Measurements from ENCODE around the gene LIN9. TPM values are rescaled to one million over a fixed set of nuclear protein-coding genes. Genes with fewer than 3 reads are reported as not detected.
A peak's percentile ranks its signal among the peaks of the same experiment; 100 is the strongest.
"Not testable (repeated sequence)": the region's sequence is repeated elsewhere in the genome, so short reads cannot be mapped to it uniquely, and the experiment has no call there.

The LIN9 gene, protein sequence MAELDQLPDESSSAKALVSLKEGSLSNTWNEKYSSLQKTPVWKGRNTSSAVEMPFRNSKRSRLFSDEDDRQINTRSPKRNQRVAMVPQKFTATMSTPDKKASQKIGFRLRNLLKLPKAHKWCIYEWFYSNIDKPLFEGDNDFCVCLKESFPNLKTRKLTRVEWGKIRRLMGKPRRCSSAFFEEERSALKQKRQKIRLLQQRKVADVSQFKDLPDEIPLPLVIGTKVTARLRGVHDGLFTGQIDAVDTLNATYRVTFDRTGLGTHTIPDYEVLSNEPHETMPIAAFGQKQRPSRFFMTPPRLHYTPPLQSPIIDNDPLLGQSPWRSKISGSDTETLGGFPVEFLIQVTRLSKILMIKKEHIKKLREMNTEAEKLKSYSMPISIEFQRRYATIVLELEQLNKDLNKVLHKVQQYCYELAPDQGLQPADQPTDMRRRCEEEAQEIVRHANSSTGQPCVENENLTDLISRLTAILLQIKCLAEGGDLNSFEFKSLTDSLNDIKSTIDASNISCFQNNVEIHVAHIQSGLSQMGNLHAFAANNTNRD
- total RNA-seq (2014; rRNA removed): 12.3 and 12.7 TPM in 2 replicates
- polyA plus RNA-seq (2012): 1.7 TPM

DNA sequence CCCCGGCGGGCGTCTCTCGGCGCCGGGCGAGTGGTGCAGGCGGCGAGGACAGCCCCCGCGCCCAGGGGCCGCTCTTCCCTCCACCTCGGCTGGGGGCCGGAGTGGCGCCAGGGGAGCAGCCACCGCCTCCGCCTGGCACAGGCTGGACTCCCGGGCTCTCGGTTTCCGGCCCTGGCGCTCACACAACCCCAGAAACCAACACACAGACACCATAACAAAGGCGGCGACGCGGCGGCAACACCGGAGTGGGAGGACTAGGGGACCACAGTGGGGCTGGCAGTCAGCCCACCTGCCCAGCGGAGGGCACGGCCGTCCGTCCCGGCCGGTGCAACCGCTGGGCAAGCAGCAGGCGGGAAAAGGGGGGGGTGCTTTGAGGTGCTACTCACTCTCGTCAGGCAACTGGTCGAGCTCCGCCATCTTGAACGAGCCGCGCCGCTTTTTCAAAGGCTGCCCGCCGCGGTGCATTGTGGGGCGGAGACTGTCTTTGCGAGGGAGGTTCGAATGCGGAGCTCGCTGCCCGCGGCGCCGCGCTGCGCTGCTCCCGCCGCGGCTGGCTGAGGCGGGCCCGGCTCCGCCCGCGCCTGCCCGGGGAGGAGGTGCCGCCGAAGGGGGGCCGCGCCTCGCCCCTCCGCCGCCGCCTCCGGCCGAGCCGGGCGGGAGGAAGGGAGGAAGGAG, at the start of gene LIN9:
LIN9 (minus strand) TSS at position 442 of the 675 bp plus-strand sequence; CDS start at position 417, 25 bp downstream.
- peak; percentile 87 for DNase-seq (ENCODE audit: low read depth)

DNA sequence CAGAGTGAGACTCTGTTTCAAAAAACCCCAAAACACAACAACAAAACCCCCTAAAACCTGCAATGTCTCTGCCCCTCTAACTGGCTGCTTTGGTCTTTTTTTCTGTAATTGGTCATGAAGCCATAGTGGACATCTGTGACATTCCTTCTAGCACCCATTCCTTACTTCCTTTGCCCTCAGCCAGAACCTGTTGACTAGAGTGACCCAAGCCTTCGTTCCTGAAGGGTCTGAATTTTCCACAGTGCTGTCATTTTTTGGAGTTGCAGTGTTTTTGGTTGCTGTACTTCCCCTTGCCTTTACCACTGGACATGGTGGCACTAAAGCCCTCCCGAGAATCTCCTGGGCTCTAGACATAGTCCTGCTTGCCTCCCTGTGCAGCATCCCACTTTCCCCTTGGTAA, 48.5 kb upstream of the LIN9 start:
- no peak for DNase-seq (ENCODE audit: low read depth)

DNA sequence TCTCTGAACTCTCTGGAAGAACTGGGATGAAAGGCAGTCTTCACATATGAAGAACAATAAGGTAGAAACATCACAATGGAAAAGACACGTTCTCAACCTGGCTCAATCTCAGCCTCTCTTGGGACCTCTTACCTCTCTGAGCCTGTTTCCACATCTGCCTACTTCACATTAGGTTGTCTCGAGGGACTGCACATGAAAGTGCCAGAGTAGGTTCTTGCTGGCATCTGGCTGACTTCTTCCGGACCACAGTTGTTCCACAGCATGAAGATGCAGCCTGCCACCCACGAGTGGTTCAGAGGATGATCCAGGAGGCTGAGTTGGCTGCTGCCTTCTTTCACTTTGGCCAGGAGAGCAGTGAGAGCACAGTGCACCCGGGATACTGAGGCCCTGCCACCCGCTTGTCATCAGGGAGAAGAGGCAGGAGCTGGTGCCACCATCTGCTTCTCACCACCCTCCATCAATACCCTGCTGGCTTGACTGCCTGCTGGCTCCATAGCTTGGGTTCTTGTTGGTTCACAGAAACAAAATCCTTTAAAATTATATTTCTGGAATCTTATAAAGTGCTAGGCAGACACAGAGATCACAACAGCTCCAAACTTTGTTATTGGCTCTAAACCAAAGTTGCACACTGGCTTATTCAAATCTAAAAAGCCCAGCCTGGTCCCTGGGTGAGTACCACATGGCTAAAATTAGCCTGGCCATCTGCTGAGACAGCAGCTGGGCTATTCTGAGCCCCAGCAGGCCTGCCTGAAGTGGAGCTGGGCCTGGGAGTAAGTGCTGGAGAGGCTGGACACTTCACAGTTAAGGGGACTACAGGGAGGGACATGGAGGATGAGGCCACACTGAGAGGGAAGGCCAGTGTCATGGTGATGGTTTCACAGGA, 46.9 kb upstream of the LIN9 start:
- peak; percentile 56 for DNase-seq (ENCODE audit: low read depth)

DNA sequence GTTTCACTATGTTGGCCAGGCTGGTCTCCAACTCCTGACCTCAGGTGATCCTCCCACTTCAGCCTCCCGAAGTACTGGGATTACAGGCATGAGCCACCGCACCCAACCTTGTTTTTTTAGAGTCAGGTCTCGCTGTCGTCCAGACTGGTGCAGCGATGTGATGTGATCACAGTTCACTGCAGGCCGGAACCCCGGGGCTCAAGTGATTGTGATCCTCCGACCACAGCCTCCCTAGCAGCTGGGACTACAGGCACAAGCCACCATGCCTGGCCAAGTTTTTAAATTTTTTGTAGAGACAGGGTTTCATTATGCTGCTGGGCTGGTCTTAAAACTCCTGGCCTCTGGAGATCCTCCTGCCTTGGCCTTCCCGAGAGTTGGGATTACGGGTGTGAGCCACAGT, 46.1 kb upstream of the LIN9 start:
- no peak for DNase-seq (ENCODE audit: low read depth)

DNA sequence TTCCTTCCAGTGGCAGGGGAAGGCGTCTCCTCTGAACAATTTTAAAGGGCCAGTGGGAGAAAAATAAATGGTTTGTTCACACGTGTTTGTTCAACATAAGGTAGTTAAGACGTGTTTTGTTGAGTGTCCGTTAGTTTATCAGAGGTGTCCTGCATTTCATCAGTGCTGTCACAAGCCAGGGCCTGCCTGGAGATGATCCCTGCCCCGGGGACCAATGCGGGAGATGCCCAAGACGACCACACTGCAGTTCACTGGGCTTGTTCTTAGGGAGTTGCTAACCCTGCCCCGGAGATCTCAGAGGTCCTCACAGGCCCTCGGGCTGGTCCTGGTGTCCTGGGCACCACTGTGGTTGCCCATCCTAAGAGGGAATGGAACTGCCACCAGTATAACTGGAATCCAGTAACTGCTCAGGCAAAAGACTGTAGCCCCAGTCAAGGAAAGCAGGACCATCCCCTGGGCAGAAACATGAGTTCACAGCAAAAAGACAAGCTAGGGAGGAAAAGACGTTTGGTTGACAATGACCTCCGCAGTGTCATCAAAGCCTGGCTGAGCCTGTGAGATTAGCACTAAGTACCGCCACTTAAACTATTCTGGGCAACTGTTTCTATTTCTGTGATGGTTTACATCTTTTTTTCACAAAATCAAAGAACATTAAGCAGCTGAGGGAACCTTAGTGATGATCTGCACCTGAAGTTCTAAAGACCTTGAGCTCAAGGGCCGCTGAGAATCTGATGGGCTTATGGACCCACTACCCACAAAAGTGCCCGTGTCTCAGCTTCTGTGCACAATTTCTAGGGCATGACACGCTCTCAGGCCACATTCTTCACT, 44.9 kb upstream of the LIN9 start:
- no peak for DNase-seq (ENCODE audit: low read depth)

DNA sequence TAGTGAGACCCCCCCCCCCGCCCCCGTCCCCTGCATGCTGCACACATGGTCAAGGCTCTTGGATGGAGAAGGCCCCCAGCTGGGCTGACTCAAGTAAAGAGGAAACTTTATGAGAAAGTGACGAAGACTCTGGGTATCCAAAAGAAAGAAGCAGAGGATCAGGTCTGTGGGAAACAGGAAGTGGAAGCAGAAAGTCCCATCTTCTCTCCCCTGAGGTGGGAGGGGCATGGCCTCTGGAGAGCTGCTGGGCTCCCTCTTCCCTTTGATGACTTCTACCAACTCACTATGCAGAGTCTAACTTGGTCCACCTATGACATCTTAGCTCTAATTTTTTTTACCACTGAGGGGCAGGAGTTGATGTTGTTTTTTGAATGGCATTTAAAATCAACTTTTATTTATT, 42.7 kb upstream of the LIN9 start:
- no peak for DNase-seq (ENCODE audit: low read depth)

DNA sequence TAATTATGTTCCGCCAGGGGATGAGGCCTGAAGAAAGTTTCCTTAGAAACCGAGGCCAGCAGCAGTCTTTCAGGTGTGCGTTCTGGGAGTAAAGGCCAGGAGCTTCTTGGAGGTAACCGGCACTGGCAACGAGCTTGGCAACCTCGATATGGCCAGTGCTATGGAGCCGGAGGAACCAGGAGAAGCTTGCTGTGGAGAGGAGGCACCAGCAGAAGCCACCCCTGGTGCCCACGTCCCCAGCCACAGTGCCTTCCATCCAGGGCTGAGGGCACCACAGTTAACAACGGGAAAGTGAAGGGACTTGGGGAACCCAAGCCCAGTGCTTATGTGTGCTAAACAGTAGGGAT, 41.5 kb upstream of the LIN9 start:
- no peak for DNase-seq (ENCODE audit: low read depth)

DNA sequence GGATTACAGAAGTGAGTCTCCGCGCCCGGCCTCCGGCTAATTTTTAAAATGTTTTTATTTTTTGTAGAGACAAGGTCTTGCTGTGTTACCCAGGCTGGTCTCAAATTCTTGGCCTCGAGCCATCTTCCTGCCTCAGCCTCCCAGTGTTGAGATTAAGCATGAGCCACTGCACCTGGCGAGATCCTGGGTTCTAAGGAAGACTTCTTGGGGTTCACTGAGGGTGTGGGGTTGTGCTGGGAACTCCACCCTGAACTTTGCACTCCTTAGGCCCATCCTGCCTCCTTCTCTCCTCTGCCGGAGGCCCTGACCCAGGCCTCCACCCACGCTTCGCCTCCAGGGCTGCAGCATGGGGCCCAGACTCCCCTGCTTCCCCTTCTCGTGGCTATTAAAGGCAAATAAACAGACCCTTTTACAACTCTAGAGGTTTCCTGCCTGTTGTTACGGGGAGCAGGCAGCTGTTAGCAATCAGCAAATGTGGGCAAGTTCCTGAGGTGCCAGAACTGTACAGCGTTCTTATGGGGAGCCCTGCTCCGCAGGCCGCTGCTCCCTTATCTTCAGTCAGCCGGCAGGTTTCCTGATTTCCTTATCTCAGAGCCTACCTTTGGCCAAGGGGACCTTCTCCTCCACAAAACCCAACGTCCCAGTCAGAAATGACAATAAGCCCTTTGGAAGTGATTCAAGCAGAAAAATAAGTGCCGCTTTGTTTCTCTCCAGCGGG, 41.0 kb upstream of the LIN9 start:
- no peak for DNase-seq (ENCODE audit: low read depth)

DNA sequence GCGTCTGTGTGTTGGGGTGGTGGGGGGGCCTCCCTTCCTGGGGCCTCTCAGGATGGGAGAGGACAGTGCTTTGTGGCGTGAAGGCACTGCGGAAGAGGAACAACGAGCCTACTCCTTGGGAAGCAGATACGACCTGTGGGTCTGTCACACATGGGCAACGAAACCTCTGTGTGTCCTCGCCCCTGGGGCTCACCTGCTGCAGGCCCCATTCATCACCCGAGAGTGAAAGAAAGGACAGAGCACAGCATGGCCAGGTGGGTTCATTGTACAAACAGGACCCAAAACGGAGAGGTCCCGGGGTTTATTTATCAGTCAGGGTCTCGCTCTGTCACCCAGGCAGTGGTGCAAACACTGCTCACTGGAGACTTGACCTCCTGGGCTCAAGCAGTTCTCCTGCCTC, 40.1 kb upstream of the LIN9 start:
- no peak for DNase-seq (ENCODE audit: low read depth)

DNA sequence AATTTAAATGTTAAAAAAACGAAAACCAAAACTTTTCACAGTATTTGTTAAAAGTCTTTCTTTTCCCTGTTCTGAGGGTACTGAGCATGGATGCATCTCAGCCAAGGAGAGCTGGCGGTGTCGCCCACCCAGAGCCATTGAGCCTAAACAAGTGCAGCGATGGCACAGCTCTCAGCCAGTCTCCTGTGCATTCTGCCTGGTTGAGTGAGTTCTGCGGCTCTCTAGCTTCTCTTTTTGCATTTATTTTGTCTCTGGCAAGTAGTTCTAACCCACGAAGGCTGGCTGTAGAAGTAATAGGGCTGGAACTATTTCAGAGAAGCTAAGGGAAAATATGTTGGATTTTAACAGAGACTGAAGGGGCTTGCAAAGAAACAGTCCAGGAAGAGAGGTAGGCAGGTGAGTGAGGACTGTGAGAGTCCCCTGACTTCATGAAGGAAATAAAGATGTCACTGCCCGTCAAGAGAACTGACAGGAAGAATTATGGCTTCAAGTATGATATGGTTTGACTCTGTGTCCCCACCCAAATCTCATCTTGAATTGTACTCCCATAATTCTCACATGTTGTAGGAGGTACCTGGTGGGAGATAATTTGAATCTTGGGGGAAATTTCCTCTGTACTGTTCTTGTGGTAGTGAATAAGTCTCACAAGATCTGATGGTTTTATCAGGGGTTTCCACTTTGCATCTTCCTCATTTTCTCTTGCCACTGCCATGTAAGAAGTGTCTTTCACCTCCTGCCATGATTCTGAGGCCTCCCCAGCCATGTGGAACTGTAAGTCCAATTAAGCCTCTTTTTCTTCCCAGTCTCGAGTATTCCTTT, 35.7 kb upstream of the LIN9 start:
- DNase-seq (ENCODE audit: low read depth): no peak

DNA sequence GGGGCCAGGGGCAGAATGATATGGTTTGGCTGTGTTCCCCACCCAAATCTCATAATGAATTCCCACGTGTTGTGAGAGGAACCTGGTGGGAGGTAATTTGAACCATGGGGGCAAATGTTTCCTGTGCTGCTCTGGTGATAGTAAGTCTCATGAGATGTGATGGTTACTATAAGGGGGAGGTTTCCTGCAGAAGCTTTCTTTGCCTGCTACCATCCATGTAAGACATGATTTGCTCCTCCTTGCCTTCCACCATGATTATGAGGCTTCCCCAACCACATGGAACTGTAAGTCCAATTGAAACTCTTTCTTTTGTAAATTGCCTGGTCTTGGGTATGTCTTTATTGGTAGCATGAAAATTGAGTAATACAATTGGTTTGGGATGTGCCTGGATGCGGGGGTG, 33.7 kb upstream of the LIN9 start:
- no peak for DNase-seq (ENCODE audit: low read depth)

DNA sequence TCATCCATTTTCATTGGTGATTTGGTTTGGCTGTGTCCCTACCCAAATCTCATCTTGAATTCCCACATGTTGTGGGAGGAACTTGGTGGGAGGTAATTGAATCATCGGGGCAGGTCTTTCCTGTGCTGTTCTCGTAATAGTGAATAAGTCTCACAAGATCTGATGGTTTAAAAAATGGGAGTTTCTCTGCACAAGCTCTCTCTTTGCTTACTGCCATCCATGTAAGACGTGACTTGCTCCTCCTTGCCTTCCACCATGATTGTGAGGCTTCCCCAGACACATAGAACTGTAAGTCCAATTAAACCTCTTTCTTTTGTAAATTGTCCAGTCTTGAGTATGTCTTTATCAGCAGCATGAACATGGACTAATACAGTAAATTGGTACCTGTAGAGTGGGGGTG, 31.1 kb upstream of the LIN9 start:
- not testable (repeated sequence) for DNase-seq (ENCODE audit: low read depth)

DNA sequence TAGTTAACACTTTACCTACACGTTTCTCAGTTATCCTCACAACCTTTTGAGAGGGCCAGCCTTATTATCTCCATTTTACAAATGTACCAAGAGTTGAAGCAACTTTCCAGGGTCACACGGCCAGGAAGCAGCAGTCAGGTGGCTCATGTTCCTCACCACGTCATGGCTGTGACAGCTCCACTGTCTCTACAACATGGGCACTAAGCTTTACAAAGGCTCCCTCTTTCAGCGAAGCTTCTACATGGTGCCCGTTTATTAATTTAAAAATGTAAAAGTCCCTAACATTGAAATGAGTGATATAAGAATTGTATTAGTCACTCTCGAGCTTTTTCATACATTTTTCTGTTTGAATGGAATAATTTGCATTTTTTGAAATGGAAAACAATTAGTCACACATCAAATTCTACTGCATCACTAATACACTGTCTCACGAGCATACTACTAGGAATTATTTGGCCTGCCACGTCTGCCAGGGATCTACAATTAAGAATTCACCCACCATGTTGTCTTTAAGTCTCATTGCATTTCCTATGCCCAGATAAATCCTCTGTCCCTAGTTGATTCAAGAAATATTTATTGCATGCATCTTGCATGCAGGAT, 28.4 kb upstream of the LIN9 start:
- DNase-seq (ENCODE audit: low read depth): no peak

DNA sequence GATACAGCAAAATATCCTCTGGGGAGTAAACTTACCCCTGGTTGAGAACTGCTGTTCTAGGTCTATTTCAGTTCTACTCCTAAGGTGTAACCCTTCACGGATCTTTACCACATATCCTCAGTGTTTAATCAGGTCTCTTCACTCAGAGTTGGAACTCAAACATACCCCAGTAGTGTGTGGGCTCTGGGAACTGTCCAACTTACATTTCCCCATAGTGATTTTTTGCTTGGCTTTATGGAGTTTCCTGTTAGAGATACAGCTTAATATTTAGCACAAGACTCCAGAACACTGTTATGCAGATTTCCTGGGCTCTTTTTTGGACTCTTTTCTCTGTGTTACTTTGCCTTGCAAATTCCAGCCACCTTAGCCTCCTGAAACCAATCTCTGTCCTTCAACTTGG, 26.7 kb upstream of the LIN9 start:
- DNase-seq (ENCODE audit: low read depth): no peak

DNA sequence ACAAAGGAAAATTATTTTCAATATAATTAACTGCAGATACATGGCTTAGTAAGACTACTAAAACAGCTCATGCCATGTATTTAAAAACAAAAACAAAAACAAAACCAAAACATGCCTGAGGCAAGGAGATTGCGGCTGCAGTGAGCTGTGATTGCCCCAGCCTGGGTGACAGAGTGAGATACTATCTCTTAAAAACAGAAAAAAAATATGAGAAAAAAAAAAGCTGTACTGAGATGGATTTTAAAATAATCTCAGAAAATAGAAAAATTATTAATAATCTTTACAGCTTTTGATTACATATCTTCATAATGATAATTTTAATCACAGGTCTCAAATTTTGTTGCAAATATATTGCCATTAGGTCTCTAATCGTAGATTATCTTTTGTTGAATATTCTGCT, 24.0 kb upstream of the LIN9 start:
- no peak for DNase-seq (ENCODE audit: low read depth)

DNA sequence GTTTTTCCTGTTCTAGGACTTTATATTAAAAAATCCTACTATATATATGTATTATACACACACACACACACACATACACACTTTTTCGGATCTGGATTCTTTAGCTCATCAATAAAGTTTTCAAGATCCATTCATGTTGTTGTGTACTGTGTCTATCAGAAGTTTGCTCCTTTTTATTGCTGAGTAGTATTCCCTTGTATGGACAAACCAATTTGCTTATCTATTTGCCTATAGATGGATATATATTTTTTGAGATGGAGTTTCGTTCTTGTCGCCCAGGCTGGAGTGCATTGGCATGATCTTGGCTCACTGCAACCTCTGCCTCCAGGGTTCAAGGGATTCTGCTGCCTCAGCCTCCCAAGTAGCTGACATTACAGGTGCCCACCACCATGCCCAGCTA, 20.3 kb upstream of the LIN9 start:
- DNase-seq (ENCODE audit: low read depth): no peak

DNA sequence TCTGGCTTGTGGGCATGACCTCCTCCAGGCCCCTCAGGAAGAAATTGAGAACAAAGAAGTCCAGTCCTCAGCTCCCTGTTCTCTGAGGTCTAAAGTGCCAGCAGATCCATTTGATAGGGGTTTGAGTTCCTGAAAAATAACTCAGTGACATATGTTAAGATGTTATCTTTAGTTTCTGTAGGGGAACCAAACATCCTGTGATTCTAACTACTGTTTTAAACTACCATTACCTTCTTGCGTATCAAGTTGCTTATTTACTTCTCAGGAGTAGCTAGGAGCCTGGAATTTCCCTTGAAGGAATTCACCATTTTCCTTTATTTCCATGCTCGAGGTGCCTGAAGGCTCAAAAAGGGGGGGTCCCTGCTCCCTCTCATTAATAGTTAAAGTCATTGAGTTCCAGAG, 18.8 kb upstream of the LIN9 start:
- no peak for DNase-seq (ENCODE audit: low read depth)

DNA sequence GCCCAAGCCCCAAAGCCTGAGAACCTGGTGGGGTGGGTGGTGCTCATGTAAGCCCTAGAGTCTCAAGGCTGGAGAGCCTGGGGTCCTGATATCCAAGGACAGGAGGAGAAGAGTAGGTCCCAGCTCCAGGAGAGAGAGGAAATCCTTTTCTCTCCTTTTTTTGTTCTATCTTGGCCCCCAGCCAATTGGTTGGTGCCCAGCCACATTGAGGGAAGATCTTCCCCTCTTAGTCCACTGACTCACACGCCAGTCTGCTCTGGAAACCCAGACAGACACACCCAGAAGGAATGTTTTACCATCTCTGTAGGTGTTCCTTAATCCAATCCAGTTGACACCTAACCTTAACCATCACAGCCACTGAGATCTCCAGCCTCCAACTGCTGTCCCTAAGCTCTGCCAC, 16.2 kb upstream of the LIN9 start:
- DNase-seq (ENCODE audit: low read depth): peak; percentile 24

DNA sequence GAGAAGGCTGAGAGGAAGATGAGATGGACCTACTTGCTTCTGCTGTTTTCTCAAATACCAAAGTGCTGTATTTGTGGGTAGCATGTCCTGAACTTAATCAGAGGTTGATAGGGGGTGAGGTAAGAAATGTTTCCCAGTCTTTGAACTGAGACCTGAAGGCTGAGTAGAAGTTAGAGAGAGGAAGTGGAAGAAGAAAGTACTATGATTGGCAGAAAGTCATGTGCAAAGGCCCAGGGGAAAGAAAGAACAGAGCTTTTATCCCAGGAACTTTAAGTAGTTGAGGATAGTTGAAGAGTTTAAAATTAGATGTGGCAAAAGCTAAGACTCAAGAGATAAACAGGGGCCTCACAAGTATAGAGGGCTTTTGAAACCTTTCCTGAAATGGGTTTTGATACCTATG, 15.5 kb upstream of the LIN9 start:
- no peak for DNase-seq (ENCODE audit: low read depth)

Measured in LHCN-M2 (cell line).